HL-60 (cell line): ENCODE results near the gene PRDM2.
A peak's percentile ranks its signal among the peaks of the same experiment; 100 is the strongest.

Experiments used
- DNase-seq, 2 experiments: peaks; one replicate each; pipeline ENCODE4 v3.0.0-alpha.2; 2010 to 2020; ENCODE audit warnings: low read depth in 1 of 2, low spot score in 1 of 2
- H3K27ac ChIP-seq: fragments of 250-450 bp; sonication (Bioruptor Pico); replicated peaks from 2 replicates; pipeline ENCODE4 v1.5.1; 2020; ENCODE audit warnings: mild to moderate bottlenecking, moderate library complexity
- H3K27me3 ChIP-seq: fragments of 250-450 bp; sonication (Bioruptor Pico); 2 replicates; pipeline ENCODE4 v1.5.1; 2021; ENCODE audit warnings: mild to moderate bottlenecking, moderate library complexity; ENCODE audit not compliant: insufficient read depth, poor library complexity, severe bottlenecking
- H3K4me3 ChIP-seq: replicated peaks from 2 replicates; pipeline ENCODE4 v1.5.1; 2011; ENCODE audit warnings: mild to moderate bottlenecking, control low read depth, low read length; ENCODE audit not compliant: insufficient read depth
- CTCF ChIP-seq: IDR thresholded peaks from one replicate; pipeline ENCODE4 v1.5.1; 2011; ENCODE audit warnings: low read length, control low read depth, inconsistent platforms; ENCODE audit not compliant: insufficient read depth
- GABPA ChIP-seq: IDR thresholded peaks from 2 replicates; pipeline ENCODE4 v1.6.1; 2012; ENCODE audit warnings: low read depth
- POLR2AphosphoS5 ChIP-seq: IDR thresholded peaks from 2 replicates; pipeline ENCODE4 v1.6.1; 2012; ENCODE audit warnings: low read depth
- REST ChIP-seq: IDR thresholded peaks from 2 replicates; pipeline ENCODE4 v1.6.1; 2012; ENCODE audit warnings: low read depth; ENCODE audit not compliant: insufficient replicate concordance
- SPI1 ChIP-seq: IDR thresholded peaks from 2 replicates; pipeline ENCODE4 v1.6.1; 2012; ENCODE audit warnings: low read depth, mild to moderate bottlenecking, borderline replicate concordance
- long read RNA-seq: library from polyadenylated mRNA; unstranded; transcript quantifications from one replicate; pipeline ENCODE4 v2.0.0, GENCODE V29; 2020

Gene PRDM2
- long read RNA-seq, transcript PRDM2-214 (4 exons, 568 nt), result major isoform, 19 of 40 reads
- long read RNA-seq, partial matches to known transcripts, result 14 of 40 reads
- long read RNA-seq, other reads (novel, unspliced or antisense), result 5 of 40 reads

- peak; percentile 11 for TF ChIP-seq REST
- TF ChIP-seq SPI1, result no peak
- peak within 1 kb of the TSS; percentile 59 for H3K4me3 ChIP-seq
- H3K27me3 ChIP-seq, result no peaks in the 10 kb centered on the region
- DNase-seq, result peak in 1 of 2 experiments; percentile 30
- peak within 1 kb of the TSS; percentile 97 for H3K27ac ChIP-seq
These were observed at the start of gene PRDM2 for GRCh38 chr1:13699936-13700520. Gene PRDM2 (plus strand): TSS chr1:13700188. CDS start chr1:13715606, 15,418 bp downstream.

GRCh38 chr1:13651279-13651678 lies 48.7 kb upstream of the PRDM2 start:
- no peak overlapping the region for H3K4me3 ChIP-seq
- TF ChIP-seq REST (no peak), CTCF (no peak), SPI1 (no peak), POLR2AphosphoS5 (no peak), GABPA (no peak)
- DNase-seq, result no peak
- H3K27me3 ChIP-seq, result no peaks in the 10 kb centered on the region
- H3K27ac ChIP-seq, result no peak overlapping the region

GRCh38 chr1:13652238-13652637 lies 47.8 kb upstream of the PRDM2 start:
- TF ChIP-seq SPI1 (no peak), POLR2AphosphoS5 (no peak), REST (no peak), GABPA (no peak), CTCF (no peak)
- no peak overlapping the region for H3K4me3 ChIP-seq
- H3K27me3 ChIP-seq, result no peaks in the 10 kb centered on the region
- DNase-seq, result no peak
- H3K27ac ChIP-seq, result no peak overlapping the region
